BLaER1 (cell line): ENCODE measurements around the gene TSKU.
"Not testable (repeated sequence)": the region's sequence is repeated elsewhere in the genome, so short reads cannot be mapped to it uniquely, and the experiment has no call there.

Experiments used
- H3K27ac ChIP-seq: shearing (Covaris generic); formaldehyde crosslinking; 2 replicates; pipeline ENCODE4 v1.8.1; 2022
- H3K27me3 ChIP-seq: shearing (Covaris generic); formaldehyde crosslinking; 2 replicates; pipeline ENCODE4 v1.8.1; 2022
- H3K36me3 ChIP-seq: shearing (Covaris generic); formaldehyde crosslinking; 2 replicates; pipeline ENCODE4 v1.8.1; 2022
- H3K4me1 ChIP-seq: shearing (Covaris generic); formaldehyde crosslinking; 2 replicates; pipeline ENCODE4 v1.8.1; 2022
- H3K4me2 ChIP-seq: shearing (Covaris generic); formaldehyde crosslinking; 2 replicates; pipeline ENCODE4 v1.8.1; 2022
- H3K4me3 ChIP-seq: shearing (Covaris generic); formaldehyde crosslinking; 2 replicates; pipeline ENCODE4 v1.8.1; 2022
- H3K9ac ChIP-seq: shearing (Covaris generic); formaldehyde crosslinking; 2 replicates; pipeline ENCODE4 v1.8.1; 2022
- H3K9me3 ChIP-seq: shearing (Covaris generic); formaldehyde crosslinking; 2 replicates; pipeline ENCODE4 v1.8.1; 2022
- H4K20me1 ChIP-seq: shearing (Covaris generic); formaldehyde crosslinking; 2 replicates; pipeline ENCODE4 v1.8.1; 2022
- Cebpa-rat ChIP-seq: shearing (Covaris generic); IDR thresholded peaks from 2 replicates; pipeline ENCODE4 v1.8.1; 2022

TSKU gene

DNA sequence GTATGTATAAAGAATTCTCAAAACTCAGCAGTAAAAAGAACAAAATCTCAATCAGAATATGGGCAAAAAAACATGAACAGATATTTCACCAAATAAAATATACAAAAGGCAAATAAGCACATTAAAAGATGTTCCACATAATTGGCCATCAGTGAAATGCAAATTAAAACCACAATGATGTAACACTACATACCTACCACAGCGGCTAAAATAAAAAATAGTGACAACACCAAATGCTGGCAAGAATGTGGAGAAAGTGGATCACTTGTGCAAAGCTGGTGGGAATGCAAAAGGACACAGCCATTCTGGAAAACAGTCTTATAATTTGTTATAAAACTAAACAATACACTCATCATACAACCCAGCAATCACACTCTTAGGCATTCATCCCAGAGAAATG lies 39.2 kb downstream of the TSKU start:
- peaks cover 8% of the 10 kb centered on the region for H3K4me1 ChIP-seq
- no peaks in the 10 kb centered on the region for H4K20me1 ChIP-seq
- no peak for TF ChIP-seq Cebpa-rat
- H3K4me3 ChIP-seq = no peak overlapping the region
- H3K9me3 ChIP-seq = peaks cover 26% of the 10 kb centered on the region
- no peaks in the 10 kb centered on the region for H3K36me3 ChIP-seq
- no peak overlapping the region for H3K4me2 ChIP-seq
- H3K27me3 ChIP-seq = no peaks in the 10 kb centered on the region
- no peak overlapping the region for H3K9ac ChIP-seq
- H3K27ac ChIP-seq = no peak overlapping the region

DNA sequence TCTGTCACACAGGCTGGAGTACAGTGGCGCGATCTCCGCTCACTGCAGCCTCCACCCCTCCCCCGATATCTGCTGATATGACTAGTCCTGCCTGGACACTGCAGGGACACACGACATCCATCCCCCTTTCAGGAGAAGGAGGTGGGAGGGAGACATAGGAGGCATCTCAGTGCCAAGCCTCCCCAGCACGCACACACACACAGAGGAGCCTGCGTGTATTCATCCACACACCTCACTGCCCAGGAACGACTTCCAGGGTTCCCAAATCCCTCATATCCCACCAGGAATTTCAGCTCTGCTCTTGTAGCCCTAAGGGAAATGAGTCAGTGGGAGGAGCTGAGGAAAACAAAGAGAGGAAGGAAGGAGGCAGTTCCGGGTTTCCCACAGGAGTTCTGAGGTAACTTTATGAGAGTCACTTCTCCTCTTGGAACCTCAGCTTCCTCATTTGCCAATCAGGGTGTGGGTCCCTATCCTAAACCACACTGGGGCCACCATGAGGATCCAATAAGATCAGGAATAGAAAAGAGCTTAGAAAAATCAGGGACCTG lies 40.4 kb downstream of the TSKU start:
- TF ChIP-seq Cebpa-rat = no peak
- no peak overlapping the region for H3K4me2 ChIP-seq
- H3K9ac ChIP-seq = no peak overlapping the region
- no peaks in the 10 kb centered on the region for H4K20me1 ChIP-seq
- H3K4me1 ChIP-seq = peaks cover 8% of the 10 kb centered on the region
- H3K27me3 ChIP-seq = no peaks in the 10 kb centered on the region
- no peaks in the 10 kb centered on the region for H3K36me3 ChIP-seq
- H3K4me3 ChIP-seq = no peak overlapping the region
- no peak overlapping the region for H3K27ac ChIP-seq
- peaks cover 24% of the 10 kb centered on the region for H3K9me3 ChIP-seq

DNA sequence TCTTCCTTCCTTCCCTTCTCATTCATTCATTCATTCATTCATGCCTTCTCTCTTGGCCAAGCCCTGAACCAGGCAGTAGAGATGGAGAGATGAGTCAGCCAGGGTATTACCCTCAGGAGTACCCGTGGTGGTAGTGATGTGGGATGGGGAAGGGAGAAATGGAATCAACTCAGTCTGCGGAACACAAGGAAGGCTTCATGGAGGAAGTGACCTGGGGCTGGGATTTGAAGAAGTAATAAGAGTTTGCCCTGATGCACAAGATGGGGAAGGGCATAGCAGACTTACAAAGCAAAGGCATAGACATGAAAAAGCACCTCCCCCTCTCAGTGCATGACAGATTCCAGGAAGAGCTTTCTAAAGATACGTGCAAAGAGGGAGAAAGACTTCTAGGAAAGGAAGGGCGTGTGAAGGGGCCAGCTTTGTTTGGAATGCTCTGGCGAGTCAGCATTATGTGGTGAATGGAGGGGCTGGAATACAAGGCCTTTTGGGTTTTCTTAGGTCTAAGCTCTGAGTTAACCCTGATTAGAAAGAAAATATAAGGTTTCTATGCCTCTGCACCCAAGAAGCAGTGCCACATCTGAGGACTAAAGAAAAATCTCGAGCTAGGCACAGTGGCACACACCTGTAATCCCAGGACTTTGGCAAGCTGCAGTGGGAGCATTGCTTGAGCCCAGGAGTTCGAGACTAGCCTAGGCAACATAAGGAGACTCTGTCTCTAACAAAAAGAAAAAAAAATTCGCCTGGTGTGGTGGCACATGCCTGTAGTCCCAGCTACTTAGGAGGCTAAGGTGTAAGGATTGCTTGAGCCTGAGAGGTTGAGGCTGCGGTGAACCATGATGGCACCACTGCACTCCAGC lies 41.2 kb downstream of the TSKU start:
- Histone ChIP-seq H3K27ac (no peak overlapping the region), H3K9me3 (peaks cover 19% of the 10 kb centered on the region), H4K20me1 (no peaks in the 10 kb centered on the region), H3K4me1 (peaks cover 8% of the 10 kb centered on the region), H3K9ac (no peak overlapping the region), H3K27me3 (no peaks in the 10 kb centered on the region), H3K4me2 (no peak overlapping the region), H3K36me3 (no peaks in the 10 kb centered on the region), H3K4me3 (no peak overlapping the region)
- TF ChIP-seq Cebpa-rat = no peak

DNA sequence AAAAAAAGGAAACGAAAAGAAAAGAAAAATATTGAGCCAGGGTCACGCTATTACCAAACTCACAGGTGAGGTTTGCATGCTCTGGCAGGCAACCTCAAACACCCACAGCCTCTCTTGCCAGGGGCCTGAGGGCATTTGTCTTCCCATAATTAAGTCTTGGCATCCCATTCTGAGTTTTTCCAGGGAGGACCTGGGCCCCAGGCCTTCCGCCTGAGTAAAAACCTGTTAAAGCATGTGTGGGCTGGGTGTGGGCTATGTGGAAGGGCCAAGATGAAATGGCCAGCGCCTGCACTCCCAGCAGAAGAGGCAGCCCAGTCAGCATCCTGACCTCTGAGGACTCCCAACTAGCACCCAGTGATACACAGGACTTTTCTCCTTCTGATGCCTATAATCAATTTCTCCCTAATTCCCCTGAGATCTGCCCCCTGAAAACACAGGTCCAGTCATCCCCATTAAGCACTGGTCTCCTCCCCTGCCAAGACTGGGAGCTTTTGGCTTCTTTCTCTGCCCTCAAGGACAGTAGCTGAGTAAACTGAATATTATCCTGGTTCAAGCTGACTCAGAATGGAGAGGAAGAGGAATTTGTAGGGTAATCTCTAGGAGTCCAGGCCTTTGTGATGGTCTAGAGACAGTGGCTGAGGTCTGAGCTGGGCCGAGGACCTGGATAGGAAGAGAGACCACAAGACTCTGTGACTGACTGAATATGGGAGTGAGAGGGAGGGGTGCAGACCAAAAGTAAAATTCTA lies 42.0 kb downstream of the TSKU start:
- Histone ChIP-seq H3K4me1 (peaks cover 8% of the 10 kb centered on the region), H3K9me3 (peaks cover 18% of the 10 kb centered on the region), H3K27me3 (no peaks in the 10 kb centered on the region), H3K36me3 (no peaks in the 10 kb centered on the region), H4K20me1 (no peaks in the 10 kb centered on the region), H3K27ac (no peak overlapping the region), H3K4me2 (peak overlapping the region; percentile 25; the same call in 1 of the 2 replicates), H3K9ac (no peak overlapping the region), H3K4me3 (no peak overlapping the region)
- TF ChIP-seq Cebpa-rat = no peak

DNA sequence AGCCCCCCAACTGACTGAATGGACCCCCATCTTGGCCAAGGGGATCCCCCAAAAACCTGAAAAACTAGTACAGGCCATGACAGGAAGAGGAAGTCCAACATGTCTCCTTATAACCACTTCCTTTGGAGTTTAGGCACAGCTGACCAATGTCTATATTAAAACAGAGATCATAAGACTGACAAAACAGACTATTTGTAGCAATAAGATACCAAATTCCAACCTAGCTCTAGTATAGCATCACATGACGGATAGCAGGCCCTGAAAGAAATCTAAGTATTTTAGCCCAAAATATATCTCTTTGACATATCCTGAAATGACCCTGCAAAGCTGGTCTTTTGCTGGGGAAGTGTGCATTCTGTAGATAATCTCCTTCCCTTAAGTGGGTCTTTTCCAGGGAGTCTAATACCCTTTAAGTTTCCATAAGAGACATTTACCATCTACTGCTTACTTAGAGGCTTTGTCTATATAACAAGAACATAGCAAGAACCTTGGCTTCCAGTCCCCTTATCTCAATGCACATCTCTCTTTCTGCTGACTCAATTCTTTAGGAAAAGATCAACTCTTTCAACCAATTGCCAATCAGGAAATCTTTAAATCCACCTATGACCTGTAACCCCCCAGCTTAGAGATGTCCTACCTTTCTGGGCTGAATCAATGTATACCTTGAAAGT lies 42.7 kb downstream of the TSKU start:
- Histone ChIP-seq H3K9ac (no peak overlapping the region), H3K4me3 (no peak overlapping the region), H3K27me3 (no peaks in the 10 kb centered on the region), H3K9me3 (peaks cover 13% of the 10 kb centered on the region; the same call in 1 of the 2 replicates), H3K36me3 (no peaks in the 10 kb centered on the region), H4K20me1 (no peaks in the 10 kb centered on the region), H3K4me2 (peak overlapping the region; percentile 25; the same call in 1 of the 2 replicates), H3K4me1 (peaks cover 8% of the 10 kb centered on the region), H3K27ac (no peak overlapping the region)
- TF ChIP-seq Cebpa-rat = no peak

DNA sequence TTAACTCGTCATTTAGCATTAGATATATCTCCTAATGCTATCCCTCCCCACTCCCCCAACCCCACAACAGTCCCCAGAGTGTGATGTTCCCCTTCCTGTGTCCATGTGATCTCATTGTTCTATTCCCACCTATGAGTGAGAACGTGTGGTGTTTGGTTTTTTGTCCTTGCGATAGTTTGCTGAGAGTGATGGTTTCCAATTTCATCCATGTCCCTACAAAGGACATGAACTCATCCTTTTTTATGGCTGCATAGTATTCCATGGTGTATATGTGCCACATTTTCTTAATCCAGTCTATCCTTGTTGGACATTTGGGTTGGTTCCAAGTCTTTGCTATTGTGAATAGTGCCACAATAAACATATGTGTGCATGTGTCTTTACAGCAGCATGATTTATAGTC lies 43.4 kb downstream of the TSKU start:
- H3K9ac ChIP-seq, H3K4me2 ChIP-seq, H3K4me3 ChIP-seq, H3K4me1 ChIP-seq, H3K36me3 ChIP-seq, H4K20me1 ChIP-seq, H3K27me3 ChIP-seq, H3K27ac ChIP-seq: not testable (repeated sequence)
- H3K9me3 ChIP-seq = peaks cover 11% of the 10 kb centered on the region; the same call in 1 of the 2 replicates

DNA sequence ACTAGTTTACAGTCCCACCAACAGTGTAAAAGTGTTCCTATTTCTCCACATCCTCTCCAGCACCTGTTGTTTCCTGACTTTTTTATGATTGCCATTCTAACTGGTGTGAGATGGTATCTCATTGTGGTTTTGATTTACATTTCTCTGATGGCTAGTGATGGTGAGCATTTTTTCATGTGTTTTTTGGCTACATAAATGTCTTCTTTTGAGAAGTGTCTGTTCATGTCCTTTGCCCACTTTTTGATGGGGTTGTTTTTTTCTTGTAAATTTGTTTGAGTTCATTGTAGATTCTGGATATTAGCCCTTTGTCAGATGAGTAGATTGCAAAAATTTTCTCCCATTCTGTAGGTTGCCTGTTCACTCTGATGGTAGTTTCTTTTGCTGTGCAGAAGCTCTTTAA lies 43.8 kb downstream of the TSKU start:
- not testable (repeated sequence) for H3K36me3 ChIP-seq, H4K20me1 ChIP-seq, H3K4me2 ChIP-seq, H3K27ac ChIP-seq, H3K4me1 ChIP-seq, H3K27me3 ChIP-seq, H3K4me3 ChIP-seq, H3K9ac ChIP-seq, H3K9me3 ChIP-seq

DNA sequence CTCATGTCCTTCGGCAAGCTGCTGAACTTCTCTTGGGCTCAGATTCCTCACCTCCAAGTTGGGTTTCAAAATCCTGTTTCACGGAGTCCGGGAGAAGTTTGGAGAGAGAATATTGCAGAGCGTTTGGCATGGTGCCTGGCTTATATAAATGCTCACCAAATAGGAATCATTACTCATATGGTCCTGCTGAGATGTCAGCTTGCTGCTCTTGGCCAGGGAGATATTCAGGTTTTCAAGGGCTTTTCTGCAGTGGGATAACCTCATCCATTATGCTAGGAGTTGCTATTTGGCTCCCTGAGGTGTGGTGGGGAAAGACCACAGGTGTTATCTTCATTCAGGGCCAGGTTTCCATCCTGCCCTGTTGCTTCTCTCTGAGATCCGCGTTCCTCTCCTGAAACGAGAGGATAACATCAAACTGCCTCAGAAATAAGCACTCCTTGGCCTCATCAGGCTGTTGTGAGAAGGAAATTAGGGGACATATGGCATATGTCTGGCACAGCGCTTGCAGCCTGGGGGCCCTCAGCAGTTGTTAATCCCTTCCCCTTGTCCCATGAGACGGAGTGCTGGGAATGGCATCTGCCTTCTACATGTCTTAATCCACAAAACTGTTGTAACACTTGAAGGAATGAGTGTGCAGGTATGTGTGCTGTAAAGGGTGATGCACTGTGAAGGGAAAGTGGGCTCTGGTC lies 47.6 kb downstream of the TSKU start:
- no peaks in the 10 kb centered on the region for H4K20me1 ChIP-seq
- peaks cover 3% of the 10 kb centered on the region for H3K4me1 ChIP-seq
- 0 out of 2 replicates have a peak, but pooled peaks cover 9% of the 10 kb centered on the region for H3K9me3 ChIP-seq
- no peak overlapping the region for H3K4me3 ChIP-seq
- TF ChIP-seq Cebpa-rat = no peak
- no peak overlapping the region for H3K4me2 ChIP-seq
- no peaks in the 10 kb centered on the region for H3K27me3 ChIP-seq
- H3K27ac ChIP-seq = no peak overlapping the region
- H3K36me3 ChIP-seq = no peaks in the 10 kb centered on the region
- H3K9ac ChIP-seq = no peak overlapping the region

DNA sequence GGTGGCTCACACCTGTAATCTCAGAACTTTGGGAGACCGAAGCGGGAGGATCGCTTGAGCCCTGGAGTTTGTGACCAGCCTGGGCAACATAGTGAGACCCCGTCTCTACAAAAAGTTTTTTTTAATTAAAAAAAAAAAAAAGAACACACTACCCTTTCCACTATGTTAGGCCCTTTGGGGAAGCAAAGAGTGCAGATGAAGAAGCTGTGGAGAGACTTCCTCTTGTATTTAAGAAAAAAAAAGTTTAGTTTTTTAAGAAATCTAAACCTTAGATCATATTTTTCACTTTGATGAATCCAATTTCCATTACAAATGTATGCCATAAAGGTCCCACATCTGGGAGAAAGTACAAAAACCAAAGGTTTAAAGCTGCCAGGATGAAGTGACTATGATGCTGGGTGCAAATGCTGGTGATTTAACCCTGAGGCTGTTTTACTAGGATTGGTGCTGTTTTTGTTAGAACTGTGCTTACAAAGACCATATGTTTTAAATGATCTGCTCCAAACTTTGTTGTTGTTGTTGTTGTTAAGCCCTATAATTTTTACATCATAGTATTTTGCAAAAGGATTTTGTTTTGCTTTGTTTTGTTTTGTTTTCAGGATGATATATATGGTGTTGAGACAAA lies 48.6 kb downstream of the TSKU start:
- 0 out of 2 replicates have a peak, but pooled peaks cover 9% of the 10 kb centered on the region for H3K9me3 ChIP-seq
- no peaks in the 10 kb centered on the region for H4K20me1 ChIP-seq
- no peak overlapping the region for H3K9ac ChIP-seq
- no peak overlapping the region for H3K27ac ChIP-seq
- H3K4me3 ChIP-seq = no peak overlapping the region
- H3K4me2 ChIP-seq = no peak overlapping the region
- no peak for TF ChIP-seq Cebpa-rat
- H3K27me3 ChIP-seq = no peaks in the 10 kb centered on the region
- H3K36me3 ChIP-seq = no peaks in the 10 kb centered on the region
- no peaks in the 10 kb centered on the region for H3K4me1 ChIP-seq
